GM19324 (cell line): ENCODE results near the gene SLC10A1.
"Not testable (repeated sequence)": the region's sequence is repeated elsewhere in the genome, so short reads cannot be mapped to it uniquely, and the experiment has no call there.

Source experiments
- ATAC-seq: cut with Tn5 transposase; IDR thresholded peaks from one replicate; pipeline ENCODE4 v1.9.1; 2021; ENCODE audit warnings: mild to moderate bottlenecking, moderate library complexity; ENCODE audit not compliant: unreplicated experiment, low FRiP score

The SLC10A1 gene

GRCh38 chr14:69772082-69773017, 24.7 kb downstream of the SLC10A1 start:
- no peak for ATAC-seq

GRCh38 chr14:69771136-69771535, 25.9 kb downstream of the SLC10A1 start:
- ATAC-seq = no peak

GRCh38 chr14:69770559-69770958, 26.5 kb downstream of the SLC10A1 start:
- no peak for ATAC-seq

GRCh38 chr14:69769623-69770022, 27.4 kb downstream of the SLC10A1 start:
- ATAC-seq = no peak

- ATAC-seq = no peak
These were observed 28.2 kb downstream of the SLC10A1 start for GRCh38 chr14:69768873-69769272.

- ATAC-seq = peak; percentile 82
These were observed 29.6 kb downstream of the SLC10A1 start for GRCh38 chr14:69767369-69767999.

GRCh38 chr14:69766984-69767368, 30.1 kb downstream of the SLC10A1 start, which contains the start of gene SRSF5:
Gene SRSF5, plus strand, starts transcription at chr14:69767142. Its CDS starts 1,015 bp downstream, at chr14:69768157.
- peak; percentile 77 for ATAC-seq

GRCh38 chr14:69763761-69764510, 33.1 kb downstream of the SLC10A1 start:
- no peak for ATAC-seq

- no peak for ATAC-seq
These were observed 36.2 kb downstream of the SLC10A1 start for GRCh38 chr14:69760810-69761209.

GRCh38 chr14:69756298-69756697, 40.7 kb downstream of the SLC10A1 start:
- no peak for ATAC-seq

- no peak for ATAC-seq
These were observed 41.3 kb downstream of the SLC10A1 start for GRCh38 chr14:69755784-69756183.

GRCh38 chr14:69755296-69755695, 41.7 kb downstream of the SLC10A1 start:
- no peak for ATAC-seq

GRCh38 chr14:69754487-69754886, 42.6 kb downstream of the SLC10A1 start:
- ATAC-seq = no peak

GRCh38 chr14:69753860-69754259, 43.2 kb downstream of the SLC10A1 start:
- ATAC-seq = no peak

GRCh38 chr14:69752773-69753172, 44.3 kb downstream of the SLC10A1 start:
- ATAC-seq = no peak

- ATAC-seq = no peak
These were observed 46.5 kb downstream of the SLC10A1 start for GRCh38 chr14:69750495-69750894.

GRCh38 chr14:69749956-69750355, 47.1 kb downstream of the SLC10A1 start:
- ATAC-seq = no peak

- ATAC-seq = no peak
These were observed 56.0 kb downstream of the SLC10A1 start for GRCh38 chr14:69741055-69741454.

GRCh38 chr14:69736405-69736804, 60.6 kb downstream of the SLC10A1 start:
- not testable (repeated sequence) for ATAC-seq

- ATAC-seq = not testable (repeated sequence)
These were observed 65.0 kb downstream of the SLC10A1 start for GRCh38 chr14:69731919-69732598.
